ENCODE results near the gene SMIM36.

The SMIM36 gene

DNA sequence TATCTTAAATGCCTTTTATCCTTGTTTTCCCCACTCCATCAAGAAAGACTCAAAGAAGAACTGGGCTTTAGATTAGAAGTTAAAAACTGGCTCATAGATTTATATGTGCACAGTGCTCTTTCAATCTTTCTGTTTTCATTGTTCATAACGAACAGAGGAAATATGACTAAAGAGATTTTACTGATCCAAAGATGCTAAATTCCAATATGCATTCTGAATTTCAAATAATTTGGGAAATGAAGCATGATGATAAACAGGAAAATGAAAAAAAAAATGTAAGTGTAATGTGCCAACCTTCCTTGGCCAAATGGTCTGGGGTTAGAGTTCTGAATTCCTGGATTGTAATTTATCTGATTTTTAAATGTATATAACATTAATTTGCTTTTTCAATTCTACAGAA, 25.0 kb upstream of the SMIM36 start:
- H3K4me3 ChIP-seq (ENCODE audit: insufficient read depth in 1 of 2, low read depth in 1 of 2, low read length in 2 of 2): no peak overlapping the region
- no peak overlapping the region for H4K8ac ChIP-seq (ENCODE audit: low read length)
- H2BK15ac ChIP-seq (ENCODE audit: low read depth, poor library complexity, severe bottlenecking): no peak overlapping the region
- no CpG with 5 or more reads among the region's 1 CpG for WGBS
- no peaks in the 10 kb centered on the region for H3K27me3 ChIP-seq (ENCODE audit: control insufficient read depth in 1 of 2, insufficient read depth in 1 of 2, low read length in 2 of 2)
- H2AK5ac ChIP-seq (ENCODE audit: low read length, severe bottlenecking): no peak overlapping the region
- no peak overlapping the region for H2BK12ac ChIP-seq (ENCODE audit: low read length in 2 of 2)
- no peaks in the 10 kb centered on the region for H3K79me1 ChIP-seq (replicated peaks; ENCODE audit: low read length, poor library complexity, severe bottlenecking)
- H4K91ac ChIP-seq (ENCODE audit: low read length): no peak overlapping the region
- H2BK5ac ChIP-seq (ENCODE audit: low read depth, low read length, poor library complexity, severe bottlenecking): no peak overlapping the region
- no peak for DNase-seq
- H3K9ac ChIP-seq (ENCODE audit: low read length): no peak overlapping the region
- H2BK120ac ChIP-seq (ENCODE audit: low read depth, low read length): no peak overlapping the region
- no peak overlapping the region for H3K18ac ChIP-seq (ENCODE audit: low read depth in 1 of 2, low read length in 2 of 2)
- no peaks in the 10 kb centered on the region for H3K4me1 ChIP-seq (ENCODE audit: control insufficient read depth, insufficient read depth, low read depth, low read length)
- no peaks in the 10 kb centered on the region for H3K36me3 ChIP-seq (ENCODE audit: control insufficient read depth in 1 of 2, insufficient read depth in 2 of 2, low read depth in 1 of 2, low read length in 2 of 2)
- H3K14ac ChIP-seq (ENCODE audit: low read length in 2 of 2): no peak overlapping the region
- no peak overlapping the region for H2AFZ ChIP-seq (ENCODE audit: low read depth, low read length)
- no peak overlapping the region for H3K27ac ChIP-seq (ENCODE audit: low read length, poor library complexity, severe bottlenecking)
- H3K4ac ChIP-seq (ENCODE audit: low read depth in 1 of 2, low read length in 2 of 2): no peak overlapping the region
- H3K23ac ChIP-seq (ENCODE audit: low read length in 2 of 2): no peak overlapping the region
- no peaks in the 10 kb centered on the region for H3K9me3 ChIP-seq (ENCODE audit: control insufficient read depth, low read length)
- no peak overlapping the region for H3K4me2 ChIP-seq (ENCODE audit: low read length, poor library complexity, severe bottlenecking)

- H3K4me1 ChIP-seq (ENCODE audit: control insufficient read depth, insufficient read depth, low read depth, low read length): no peaks in the 10 kb centered on the region
- H2BK120ac ChIP-seq (ENCODE audit: low read depth, low read length): no peak overlapping the region
- DNase-seq: no peak
- H4K8ac ChIP-seq (ENCODE audit: low read length): no peak overlapping the region
- H2BK5ac ChIP-seq (ENCODE audit: low read depth, low read length, poor library complexity, severe bottlenecking): no peak overlapping the region
- H3K4me3 ChIP-seq (ENCODE audit: insufficient read depth in 1 of 2, low read depth in 1 of 2, low read length in 2 of 2): no peak overlapping the region
- no peak overlapping the region for H2BK15ac ChIP-seq (ENCODE audit: low read depth, poor library complexity, severe bottlenecking)
- H2AFZ ChIP-seq (ENCODE audit: low read depth, low read length): no peak overlapping the region
- no peak overlapping the region for H2AK5ac ChIP-seq (ENCODE audit: low read length, severe bottlenecking)
- no peak overlapping the region for H3K4ac ChIP-seq (ENCODE audit: low read depth in 1 of 2, low read length in 2 of 2)
- H3K79me1 ChIP-seq (replicated peaks; ENCODE audit: low read length, poor library complexity, severe bottlenecking): no peaks in the 10 kb centered on the region
- H3K36me3 ChIP-seq (ENCODE audit: control insufficient read depth in 1 of 2, insufficient read depth in 2 of 2, low read depth in 1 of 2, low read length in 2 of 2): no peaks in the 10 kb centered on the region
- H3K27me3 ChIP-seq (ENCODE audit: control insufficient read depth in 1 of 2, insufficient read depth in 1 of 2, low read length in 2 of 2): no peaks in the 10 kb centered on the region
- no peak overlapping the region for H3K14ac ChIP-seq (ENCODE audit: low read length in 2 of 2)
- H2BK12ac ChIP-seq (ENCODE audit: low read length in 2 of 2): no peak overlapping the region
- no peak overlapping the region for H3K27ac ChIP-seq (ENCODE audit: low read length, poor library complexity, severe bottlenecking)
- H3K9me3 ChIP-seq (ENCODE audit: control insufficient read depth, low read length): no peaks in the 10 kb centered on the region
- H3K18ac ChIP-seq (ENCODE audit: low read depth in 1 of 2, low read length in 2 of 2): no peak overlapping the region
- H4K91ac ChIP-seq (ENCODE audit: low read length): no peak overlapping the region
- no peak overlapping the region for H3K4me2 ChIP-seq (ENCODE audit: low read length, poor library complexity, severe bottlenecking)
- H3K23ac ChIP-seq (ENCODE audit: low read length in 2 of 2): no peak overlapping the region
- H3K9ac ChIP-seq (ENCODE audit: low read length): no peak overlapping the region
Observed at GRCh38 chr17:55533608-55534007, 22.4 kb upstream of the SMIM36 start.

DNA sequence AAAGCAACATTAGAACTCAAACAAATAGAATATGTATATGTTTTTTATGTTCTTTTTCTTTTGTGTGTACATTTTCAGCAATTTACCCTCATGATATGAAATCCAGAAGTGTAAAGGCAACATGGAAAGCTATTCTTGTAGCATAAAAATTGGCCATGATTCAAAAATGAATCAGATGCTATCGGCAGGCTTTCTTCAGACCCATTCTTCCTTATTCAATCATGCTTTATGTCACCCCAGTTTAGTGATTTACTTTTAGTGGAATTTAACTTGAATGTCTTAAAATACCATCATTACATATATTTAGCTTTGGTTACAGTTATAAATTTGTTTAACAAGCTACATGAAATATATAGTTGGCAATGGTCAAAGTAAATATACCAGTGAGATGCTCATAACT, 21.4 kb upstream of the SMIM36 start:
- Histone ChIP-seq H3K27ac (ENCODE audit: low read length, poor library complexity, severe bottlenecking) (no peak overlapping the region), H3K36me3 (ENCODE audit: control insufficient read depth in 1 of 2, insufficient read depth in 2 of 2, low read depth in 1 of 2, low read length in 2 of 2) (no peaks in the 10 kb centered on the region), H2BK5ac (ENCODE audit: low read depth, low read length, poor library complexity, severe bottlenecking) (no peak overlapping the region), H3K9ac (ENCODE audit: low read length) (no peak overlapping the region), H2AFZ (ENCODE audit: low read depth, low read length) (no peak overlapping the region), H2BK15ac (ENCODE audit: low read depth, poor library complexity, severe bottlenecking) (no peak overlapping the region), H2AK5ac (ENCODE audit: low read length, severe bottlenecking) (no peak overlapping the region), H3K4me1 (ENCODE audit: control insufficient read depth, insufficient read depth, low read depth, low read length) (no peaks in the 10 kb centered on the region), H3K79me1 (replicated peaks; ENCODE audit: low read length, poor library complexity, severe bottlenecking) (no peaks in the 10 kb centered on the region), H3K4me2 (ENCODE audit: low read length, poor library complexity, severe bottlenecking) (no peak overlapping the region), H2BK120ac (ENCODE audit: low read depth, low read length) (no peak overlapping the region), H3K14ac (ENCODE audit: low read length in 2 of 2) (no peak overlapping the region), H3K4me3 (ENCODE audit: insufficient read depth in 1 of 2, low read depth in 1 of 2, low read length in 2 of 2) (no peak overlapping the region), H4K91ac (ENCODE audit: low read length) (no peak overlapping the region), H3K9me3 (ENCODE audit: control insufficient read depth, low read length) (no peaks in the 10 kb centered on the region), H4K8ac (ENCODE audit: low read length) (no peak overlapping the region), H2BK12ac (ENCODE audit: low read length in 2 of 2) (no peak overlapping the region), H3K18ac (ENCODE audit: low read depth in 1 of 2, low read length in 2 of 2) (no peak overlapping the region), H3K27me3 (ENCODE audit: control insufficient read depth in 1 of 2, insufficient read depth in 1 of 2, low read length in 2 of 2) (no peaks in the 10 kb centered on the region), H3K23ac (ENCODE audit: low read length in 2 of 2) (no peak overlapping the region), H3K4ac (ENCODE audit: low read depth in 1 of 2, low read length in 2 of 2) (no peak overlapping the region)
- DNase-seq: no peak
- no CpG with 5 or more reads among the region's 1 CpG for WGBS

DNA sequence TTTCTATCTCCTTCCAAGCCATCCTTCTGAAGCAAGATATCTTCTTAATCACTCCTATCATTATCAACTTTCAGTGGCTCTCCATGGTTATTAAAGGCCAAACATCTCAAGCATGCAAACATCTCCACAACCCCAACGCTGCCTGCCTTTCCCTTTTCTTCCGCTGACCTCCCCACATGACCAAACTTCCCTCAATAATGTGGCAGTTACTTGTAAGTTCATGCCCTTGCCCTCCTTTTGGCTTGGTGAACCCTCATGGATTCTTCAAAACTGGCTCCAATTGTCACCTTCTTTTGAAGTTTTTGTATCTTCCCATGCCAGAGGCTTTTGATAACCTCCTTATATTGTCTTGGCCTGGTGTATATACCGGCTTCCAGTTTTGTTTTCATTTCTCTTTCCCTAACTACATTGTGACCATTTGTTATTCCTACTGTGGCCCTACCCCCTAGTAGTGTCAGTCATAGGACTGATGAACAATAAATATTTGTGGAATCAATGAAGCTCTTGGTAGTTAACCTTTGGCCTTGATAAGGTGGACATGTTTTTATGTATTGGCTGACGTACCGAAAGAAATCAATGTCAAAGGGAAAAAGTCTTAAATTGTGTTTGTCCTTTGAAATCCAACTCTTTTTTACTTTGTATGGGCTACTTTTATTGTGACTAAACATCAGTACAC, 19.9 kb upstream of the SMIM36 start:
- Histone ChIP-seq H3K79me1 (replicated peaks; ENCODE audit: low read length, poor library complexity, severe bottlenecking) (no peaks in the 10 kb centered on the region), H3K4me2 (ENCODE audit: low read length, poor library complexity, severe bottlenecking) (no peak overlapping the region), H2AFZ (ENCODE audit: low read depth, low read length) (no peak overlapping the region), H3K9me3 (ENCODE audit: control insufficient read depth, low read length) (no peaks in the 10 kb centered on the region), H3K4me3 (ENCODE audit: insufficient read depth in 1 of 2, low read depth in 1 of 2, low read length in 2 of 2) (no peak overlapping the region), H3K23ac (ENCODE audit: low read length in 2 of 2) (no peak overlapping the region), H3K4ac (ENCODE audit: low read depth in 1 of 2, low read length in 2 of 2) (no peak overlapping the region), H3K27me3 (ENCODE audit: control insufficient read depth in 1 of 2, insufficient read depth in 1 of 2, low read length in 2 of 2) (no peaks in the 10 kb centered on the region), H2BK12ac (ENCODE audit: low read length in 2 of 2) (no peak overlapping the region), H2AK5ac (ENCODE audit: low read length, severe bottlenecking) (no peak overlapping the region), H3K14ac (ENCODE audit: low read length in 2 of 2) (no peak overlapping the region), H3K4me1 (ENCODE audit: control insufficient read depth, insufficient read depth, low read depth, low read length) (no peaks in the 10 kb centered on the region), H4K8ac (ENCODE audit: low read length) (no peak overlapping the region), H3K36me3 (ENCODE audit: control insufficient read depth in 1 of 2, insufficient read depth in 2 of 2, low read depth in 1 of 2, low read length in 2 of 2) (no peaks in the 10 kb centered on the region), H3K27ac (ENCODE audit: low read length, poor library complexity, severe bottlenecking) (no peak overlapping the region), H2BK15ac (ENCODE audit: low read depth, poor library complexity, severe bottlenecking) (no peak overlapping the region), H4K91ac (ENCODE audit: low read length) (no peak overlapping the region), H2BK120ac (ENCODE audit: low read depth, low read length) (no peak overlapping the region), H3K9ac (ENCODE audit: low read length) (no peak overlapping the region), H2BK5ac (ENCODE audit: low read depth, low read length, poor library complexity, severe bottlenecking) (no peak overlapping the region), H3K18ac (ENCODE audit: low read depth in 1 of 2, low read length in 2 of 2) (no peak overlapping the region)
- 92% methylated on average over 2 of the region's 5 CpGs for WGBS
- no peak for DNase-seq

Measured in mesenchymal stem cell (in vitro differentiated cells and primary cell).